ENCODE measurements around the gene OR2M2. TPM values are rescaled to one million over a fixed set of nuclear protein-coding genes. Genes with fewer than 3 reads are reported as not detected.

The OR2M2 gene
- total RNA-seq, 1 donor from 2014 or later: not detected

Other genes starting within 250 kb of the OR2M2 start
- not detected for gene OR2AJ1, start 249.9 kb upstream of the OR2M2 start, total RNA-seq
- gene OR2L8, start 226.0 kb upstream of the OR2M2 start, total RNA-seq: not detected
- not detected for gene OR2AK2, start 209.6 kb upstream of the OR2M2 start, total RNA-seq
- not detected for gene OR2L5, start 161.2 kb upstream of the OR2M2 start, total RNA-seq
- gene OR2L2, start 144.8 kb upstream of the OR2M2 start, total RNA-seq: not detected
- gene OR2L3, start 128.0 kb upstream of the OR2M2 start, total RNA-seq: 0.10 TPM
- gene OR2L13, start 79.6 kb upstream of the OR2M2 start, total RNA-seq: not detected
- not detected for gene OR2M5, start 29.7 kb upstream of the OR2M2 start, total RNA-seq
- not detected for gene OR2M3, start 22.4 kb downstream of the OR2M2 start, total RNA-seq
- gene OR2M4, start 56.6 kb downstream of the OR2M2 start, total RNA-seq: not detected
- gene OR2T33, start 103.2 kb downstream of the OR2M2 start, total RNA-seq: not detected
- gene OR2T12, start 128.6 kb downstream of the OR2M2 start, total RNA-seq: not detected
- gene OR2M7, start 149.7 kb downstream of the OR2M2 start, total RNA-seq: not detected
- not detected for gene OR14C36, start 174.0 kb downstream of the OR2M2 start, total RNA-seq
- not detected for gene OR2T4, start 186.8 kb downstream of the OR2M2 start, total RNA-seq
- gene OR2T6, start 200.9 kb downstream of the OR2M2 start, total RNA-seq: not detected
- gene OR2T1, start 228.2 kb downstream of the OR2M2 start, total RNA-seq: not detected